ENCODE data around the gene C2CD2L.

GRCh38 chr11:119094816-119095065 is 12.4 kb upstream of the C2CD2L start:
- TF ChIP-seq CTCF (IDR thresholded peaks at IDR 0.05; ENCODE audit: insufficient read depth, low read depth, low read length) (peak; percentile 27), EZH2 (IDR thresholded peaks at IDR 0.05; ENCODE audit: insufficient read depth, low read length) (no peak)

All from astrocyte (in vitro differentiated cells and primary cell).